Activated naive CD4-positive, alpha-beta T cell treated with Interleukin-2 at 50 U/mL for 16 hours (primary cell): ENCODE measurements around the gene ASXL3.

Experiments
- DNase-seq: peaks from one replicate; pipeline ENCODE4 v3.0.0-alpha.2; 2020

ASXL3 gene

GRCh38 chr18:33577685-33578517 is at the start of gene ASXL3:
Gene ASXL3 (plus strand): TSS chr18:33578219. CDS start chr18:33578632, 413 bp downstream.
- no peak for DNase-seq

- DNase-seq, result no peak
These were observed 45.0 kb upstream of the ASXL3 start for GRCh38 chr18:33532978-33533377.

- DNase-seq, result no peak
These were observed 41.1 kb upstream of the ASXL3 start for GRCh38 chr18:33536904-33537303.

- DNase-seq, result no peak
These were observed 39.5 kb upstream of the ASXL3 start for GRCh38 chr18:33538418-33539042.

- DNase-seq, result no peak
These were observed 37.6 kb upstream of the ASXL3 start for GRCh38 chr18:33540392-33540791.

- no peak for DNase-seq
These were observed 36.7 kb upstream of the ASXL3 start for GRCh38 chr18:33541316-33541715.

GRCh38 chr18:33556846-33557245 is 21.2 kb upstream of the ASXL3 start:
- no peak for DNase-seq

GRCh38 chr18:33557706-33558105 is 20.3 kb upstream of the ASXL3 start:
- no peak for DNase-seq

GRCh38 chr18:33558529-33558928 is 19.5 kb upstream of the ASXL3 start:
- DNase-seq, result no peak

GRCh38 chr18:33560686-33561370 is 17.2 kb upstream of the ASXL3 start:
- no peak for DNase-seq

GRCh38 chr18:33562741-33563140 is 15.3 kb upstream of the ASXL3 start:
- no peak for DNase-seq

- no peak for DNase-seq
These were observed 10.3 kb upstream of the ASXL3 start for GRCh38 chr18:33567705-33568104.

GRCh38 chr18:33571998-33572787 is 5.8 kb upstream of the ASXL3 start:
- DNase-seq, result no peak

- DNase-seq, result no peak
These were observed 4.8 kb upstream of the ASXL3 start for GRCh38 chr18:33573193-33573592.

- no peak for DNase-seq
These were observed 2.6 kb upstream of the ASXL3 start for GRCh38 chr18:33575451-33575850.

- no peak for DNase-seq
These were observed 896 bp upstream of the ASXL3 start for GRCh38 chr18:33576999-33577646.

- no peak for DNase-seq
These were observed 714 bp downstream of the ASXL3 start for GRCh38 chr18:33578518-33579348.

GRCh38 chr18:33579349-33580215 is 1.6 kb downstream of the ASXL3 start:
- DNase-seq, result no peak

GRCh38 chr18:33580546-33580945 is 2.5 kb downstream of the ASXL3 start:
- DNase-seq, result no peak

- DNase-seq, result no peak
These were observed 3.8 kb downstream of the ASXL3 start for GRCh38 chr18:33581856-33582255.

- DNase-seq, result no peak
These were observed 5.9 kb downstream of the ASXL3 start for GRCh38 chr18:33583901-33584300.
